Urinary bladder (tissue), 4 donors: ENCODE data around the gene TRPC4AP. TPM values are rescaled to one million over a fixed set of nuclear protein-coding genes. Genes with fewer than 3 reads are reported as not detected.

Source experiments
- DNase-seq: peaks from one replicate; pipeline ENCODE4 v3.0.0-alpha.2; 2015; ENCODE audit errors: extremely low spot score
- H3K27ac ChIP-seq: one replicate; pipeline ENCODE4 v1.5.1; 2013; ENCODE audit warnings: low read depth, mild to moderate bottlenecking, moderate library complexity
- H3K36me3 ChIP-seq: one replicate; pipeline ENCODE4 v1.6.1; 2013; ENCODE audit warnings: mild to moderate bottlenecking, moderate library complexity; ENCODE audit not compliant: insufficient read depth
- H3K4me1 ChIP-seq: one replicate; pipeline ENCODE4 v1.6.1; 2013; ENCODE audit warnings: mild to moderate bottlenecking, moderate library complexity; ENCODE audit not compliant: insufficient read depth
- H3K4me3 ChIP-seq: one replicate; pipeline ENCODE4 v1.5.1; 2013; ENCODE audit warnings: low read depth, low read length
- WGBS: extraction: QIAGEN DNeasy Blood & Tissue Kit; methylation state at CpG from one replicate; pipeline ENCODE4 v1.1.7; 2013; 5-methylcytosine and 5-hydroxymethylcytosine counted together
- polyA plus RNA-seq: library from polyadenylated mRNA; stranded (reverse); fragments of 200-250 nt; gene quantifications from one replicate; pipeline ENCODE4 v1.2.3, GENCODE V29; 2013
- total RNA-seq: library from RNA; depleted of rRNA; stranded (reverse); fragments of >200 nt; gene quantifications from one replicate; pipeline ENCODE4 v1.2.3, GENCODE V29; 2014
- donor health status: healthy with polysubstance abuse.
- donor health status: healthy.

Gene TRPC4AP
- total and polyA plus RNA-seq, 2 donors: 40.0 to 52.3 TPM

GRCh38 chr20:35002426-35003210 is 90.0 kb downstream of the TRPC4AP start:
- Histone ChIP-seq H3K4me3 (no peak overlapping the region), H3K4me1 (no peaks in the 10 kb centered on the region), H3K27ac (no peak overlapping the region), H3K36me3 (peaks cover 5% of the 10 kb centered on the region)
- DNase-seq: no peak
- WGBS: 82% methylated on average over 10 of the region's 10 CpGs

- Histone ChIP-seq H3K4me1 (no peaks in the 10 kb centered on the region), H3K27ac (no peak overlapping the region), H3K36me3 (peaks cover 3% of the 10 kb centered on the region), H3K4me3 (no peak overlapping the region)
- WGBS: 89% methylated on average over 15 of the region's 15 CpGs
- DNase-seq: no peak
Observed at GRCh38 chr20:35001596-35002362, 90.8 kb downstream of the TRPC4AP start.

- Histone ChIP-seq H3K4me3 (no peak overlapping the region), H3K27ac (no peak overlapping the region), H3K36me3 (peaks cover 3% of the 10 kb centered on the region), H3K4me1 (no peaks in the 10 kb centered on the region)
- DNase-seq: no peak
- WGBS: 93% methylated on average over 28 of the region's 28 CpGs
Observed at GRCh38 chr20:35000922-35001595, 91.5 kb downstream of the TRPC4AP start.

- Histone ChIP-seq H3K36me3 (peaks cover 3% of the 10 kb centered on the region), H3K4me1 (no peaks in the 10 kb centered on the region), H3K27ac (no peak overlapping the region), H3K4me3 (no peak overlapping the region)
- 90% methylated on average over 28 of the region's 28 CpGs for WGBS
- DNase-seq: no peak
Observed at GRCh38 chr20:35000311-35000921, 92.2 kb downstream of the TRPC4AP start.

GRCh38 chr20:34999782-35000181 is 92.8 kb downstream of the TRPC4AP start:
- DNase-seq: no peak
- Histone ChIP-seq H3K36me3 (peaks cover 3% of the 10 kb centered on the region), H3K4me3 (no peak overlapping the region), H3K27ac (no peak overlapping the region), H3K4me1 (no peaks in the 10 kb centered on the region)
- 76% methylated on average over 10 of the region's 10 CpGs for WGBS

GRCh38 chr20:34999021-34999451 is 93.6 kb downstream of the TRPC4AP start:
- no peak overlapping the region for H3K27ac ChIP-seq
- no peak overlapping the region for H3K4me3 ChIP-seq
- H3K4me1 ChIP-seq: no peaks in the 10 kb centered on the region
- 93% methylated on average over 25 of the region's 25 CpGs for WGBS
- DNase-seq: no peak
- H3K36me3 ChIP-seq: peaks cover 3% of the 10 kb centered on the region

GRCh38 chr20:34998331-34998950 is 94.2 kb downstream of the TRPC4AP start:
- no peak overlapping the region for H3K4me3 ChIP-seq
- DNase-seq: no peak
- H3K36me3 ChIP-seq: peaks cover 3% of the 10 kb centered on the region
- no peaks in the 10 kb centered on the region for H3K4me1 ChIP-seq
- 90% methylated on average over 28 of the region's 28 CpGs for WGBS
- no peak overlapping the region for H3K27ac ChIP-seq

- DNase-seq: no peak
- WGBS: 97% methylated on average over 2 of the region's 2 CpGs
- Histone ChIP-seq H3K4me3 (no peak overlapping the region), H3K36me3 (no peaks in the 10 kb centered on the region), H3K27ac (no peak overlapping the region), H3K4me1 (no peaks in the 10 kb centered on the region)
Observed at GRCh38 chr20:34997774-34998173, 94.8 kb downstream of the TRPC4AP start.

- WGBS: 22% methylated on average over 39 of the region's 39 CpGs
- no peak for DNase-seq
- Histone ChIP-seq H3K27ac (no peak overlapping the region), H3K4me1 (no peaks in the 10 kb centered on the region), H3K4me3 (no peak overlapping the region), H3K36me3 (no peaks in the 10 kb centered on the region)
Observed at GRCh38 chr20:34997131-34997561, 95.5 kb downstream of the TRPC4AP start.

GRCh38 chr20:34996243-34997028 is 96.2 kb downstream of the TRPC4AP start:
- Histone ChIP-seq H3K4me3 (no peak overlapping the region), H3K27ac (no peak overlapping the region), H3K36me3 (no peaks in the 10 kb centered on the region), H3K4me1 (no peaks in the 10 kb centered on the region)
- 95% methylated on average over 26 of the region's 26 CpGs for WGBS
- no peak for DNase-seq

GRCh38 chr20:34995696-34996095 is 96.9 kb downstream of the TRPC4AP start:
- Histone ChIP-seq H3K36me3 (no peaks in the 10 kb centered on the region), H3K4me1 (no peaks in the 10 kb centered on the region), H3K4me3 (no peak overlapping the region), H3K27ac (no peak overlapping the region)
- WGBS: 89% methylated on average over 7 of the region's 7 CpGs
- DNase-seq: no peak

GRCh38 chr20:34995192-34995591 is 97.4 kb downstream of the TRPC4AP start:
- Histone ChIP-seq H3K27ac (no peak overlapping the region), H3K4me3 (no peak overlapping the region), H3K4me1 (no peaks in the 10 kb centered on the region), H3K36me3 (no peaks in the 10 kb centered on the region)
- DNase-seq: no peak
- 93% methylated on average over 14 of the region's 14 CpGs for WGBS
